T-helper 2 cell treated with Interferon-gamma antibody and Interleukin-4, amounts not matched to agents 5 μg/mL and 100 μg/mL, for 36 hours (primary cell): ENCODE measurements around the gene DMGDH.

Experiments
- DNase-seq: peaks from one replicate; pipeline ENCODE4 v3.0.0; 2021; ENCODE audit warnings: low spot score
- H3K27ac Mint-ChIP-seq: one replicate; pipeline ENCODE4 v1.8.0; 2021; ENCODE audit warnings: mild to moderate bottlenecking, mixed read lengths
- H3K27me3 Mint-ChIP-seq: one replicate; pipeline ENCODE4 v1.8.0; 2021; ENCODE audit warnings: low read depth, mixed read lengths
- H3K36me3 Mint-ChIP-seq: one replicate; pipeline ENCODE4 v1.8.0; 2021; ENCODE audit warnings: low read depth, mixed read lengths
- H3K4me1 Mint-ChIP-seq: one replicate; pipeline ENCODE4 v1.8.0; 2021; ENCODE audit warnings: low read depth, mixed read lengths
- H3K4me3 Mint-ChIP-seq: one replicate; pipeline ENCODE4 v1.8.0; 2022; ENCODE audit warnings: mild to moderate bottlenecking, moderate library complexity, mixed read lengths
- H3K9me3 Mint-ChIP-seq: one replicate; pipeline ENCODE4 v1.8.0; 2021; ENCODE audit warnings: mixed read lengths

Gene DMGDH

DNA sequence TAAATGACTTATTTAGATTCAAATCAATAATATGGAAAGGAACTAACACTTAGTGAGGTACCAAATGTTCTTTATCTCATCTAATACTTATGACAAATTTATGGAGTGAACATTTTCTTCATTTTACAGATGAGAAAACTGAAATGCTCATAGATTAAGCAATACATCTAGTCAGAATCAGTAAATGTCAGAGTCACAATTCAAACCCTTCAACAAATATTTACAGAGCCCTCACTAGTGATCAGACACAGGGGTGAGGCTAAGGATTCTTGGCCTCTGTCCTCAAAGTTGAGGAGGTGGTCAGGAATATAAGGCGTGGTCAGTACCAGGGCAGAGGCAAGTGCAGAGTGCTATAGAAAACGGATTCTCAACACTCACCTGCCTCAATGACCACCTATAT is 54.8 kb downstream of the DMGDH start:
- Mint-ChIP-seq H3K9me3 (no peaks in the 10 kb centered on the region), H3K27ac (no peak overlapping the region), H3K4me1 (no peaks in the 10 kb centered on the region), H3K27me3 (peaks cover 58% of the 10 kb centered on the region), H3K4me3 (no peak overlapping the region), H3K36me3 (no peaks in the 10 kb centered on the region)
- no peak for DNase-seq

DNA sequence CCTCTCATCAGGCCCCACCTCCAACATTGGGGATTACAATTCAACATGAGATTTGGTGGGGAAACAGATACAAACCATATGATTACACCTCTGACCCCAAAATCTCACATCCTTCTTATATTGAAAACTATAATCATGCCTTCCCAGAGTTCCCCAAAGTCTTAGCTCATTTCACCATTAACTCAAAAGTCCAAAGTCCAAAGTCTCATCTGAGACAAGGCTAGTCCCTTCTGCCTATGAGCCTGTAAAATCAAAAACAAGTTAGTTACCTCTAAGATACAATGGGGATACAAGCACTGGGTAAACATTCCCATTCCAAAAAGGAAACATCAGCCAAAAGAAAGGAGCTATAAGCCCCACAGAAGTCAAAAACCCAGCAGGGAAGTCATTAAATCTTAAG is 57.6 kb downstream of the DMGDH start:
- H3K36me3 Mint-ChIP-seq, result no peaks in the 10 kb centered on the region
- H3K4me3 Mint-ChIP-seq, result no peak overlapping the region
- H3K9me3 Mint-ChIP-seq, result no peaks in the 10 kb centered on the region
- no peak for DNase-seq
- no peaks in the 10 kb centered on the region for H3K4me1 Mint-ChIP-seq
- H3K27ac Mint-ChIP-seq, result no peak overlapping the region
- peaks cover 45% of the 10 kb centered on the region for H3K27me3 Mint-ChIP-seq

DNA sequence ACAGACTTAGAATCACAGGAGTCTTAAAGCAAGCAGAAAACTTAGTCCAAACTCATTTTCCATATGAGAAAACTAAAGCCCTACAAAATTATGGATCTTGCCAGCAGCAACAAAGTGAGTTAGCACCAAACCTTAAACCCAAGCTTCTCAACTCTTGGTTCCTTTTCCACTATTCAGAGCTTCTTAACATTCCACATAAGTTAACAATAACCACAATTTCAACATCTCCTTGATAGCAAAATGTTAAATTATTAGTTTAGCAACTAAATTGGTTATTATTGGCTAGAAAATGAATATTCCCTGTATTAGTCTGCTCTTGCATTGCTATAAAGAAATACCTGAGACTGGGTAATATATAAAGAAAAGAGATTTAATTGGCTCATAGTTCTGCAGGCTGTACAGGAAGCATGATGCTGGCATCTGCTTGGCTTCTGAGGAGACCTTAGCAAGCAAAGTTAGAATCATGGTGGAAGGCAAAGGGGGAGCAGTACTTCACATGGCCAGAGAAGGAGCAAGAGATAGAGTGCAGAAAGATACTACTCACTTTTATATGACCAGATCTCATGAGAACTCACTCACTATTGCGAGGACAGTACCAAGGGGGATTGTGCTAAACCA is 58.1 kb downstream of the DMGDH start:
- Mint-ChIP-seq H3K4me3 (no peak overlapping the region), H3K9me3 (no peaks in the 10 kb centered on the region), H3K4me1 (no peaks in the 10 kb centered on the region), H3K27ac (no peak overlapping the region), H3K27me3 (peaks cover 47% of the 10 kb centered on the region), H3K36me3 (no peaks in the 10 kb centered on the region)
- no peak for DNase-seq

DNA sequence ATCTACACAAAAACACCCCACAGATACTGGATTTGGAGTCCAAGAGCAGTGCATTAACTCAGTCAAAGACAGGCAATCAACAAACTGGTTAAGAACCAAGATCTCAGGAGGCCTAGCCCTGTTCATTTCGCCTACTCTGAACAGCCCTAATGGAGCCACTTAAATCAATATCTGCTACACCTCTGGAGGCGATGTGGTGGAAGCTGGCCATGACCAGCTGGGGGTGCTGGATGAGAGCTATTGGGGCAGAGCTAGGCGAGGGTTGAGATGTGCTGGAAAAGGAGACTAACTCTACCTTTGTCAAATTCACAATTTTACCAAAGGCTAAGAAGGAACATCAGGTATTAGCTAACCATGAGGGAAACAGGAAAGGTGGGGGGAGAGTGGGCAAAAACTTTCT is 61.1 kb downstream of the DMGDH start:
- DNase-seq, result no peak
- Mint-ChIP-seq H3K27ac (no peak overlapping the region), H3K4me1 (no peaks in the 10 kb centered on the region), H3K36me3 (no peaks in the 10 kb centered on the region), H3K27me3 (peaks cover 55% of the 10 kb centered on the region), H3K9me3 (no peaks in the 10 kb centered on the region), H3K4me3 (no peak overlapping the region)

DNA sequence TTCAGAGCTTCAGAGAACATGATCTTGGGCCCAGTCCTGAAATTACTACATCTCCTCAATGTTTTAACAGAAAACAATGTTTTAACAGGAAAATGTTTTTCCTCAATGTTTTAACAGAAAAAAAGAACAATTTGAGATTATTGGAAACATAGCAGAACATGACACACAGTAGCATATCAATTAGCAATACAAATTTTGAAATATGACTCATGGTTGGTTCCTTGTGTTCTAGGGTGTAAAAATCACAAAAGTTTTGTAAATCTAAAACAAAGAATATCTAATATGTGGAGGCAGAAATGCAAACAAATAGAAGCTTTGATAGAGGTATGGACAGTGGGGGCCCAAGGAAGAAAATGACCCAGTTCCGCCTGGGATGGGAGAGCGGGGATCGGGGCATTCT is 61.6 kb downstream of the DMGDH start:
- Mint-ChIP-seq H3K4me3 (no peak overlapping the region), H3K27ac (no peak overlapping the region), H3K4me1 (no peaks in the 10 kb centered on the region), H3K27me3 (peaks cover 54% of the 10 kb centered on the region), H3K36me3 (no peaks in the 10 kb centered on the region), H3K9me3 (no peaks in the 10 kb centered on the region)
- no peak for DNase-seq

DNA sequence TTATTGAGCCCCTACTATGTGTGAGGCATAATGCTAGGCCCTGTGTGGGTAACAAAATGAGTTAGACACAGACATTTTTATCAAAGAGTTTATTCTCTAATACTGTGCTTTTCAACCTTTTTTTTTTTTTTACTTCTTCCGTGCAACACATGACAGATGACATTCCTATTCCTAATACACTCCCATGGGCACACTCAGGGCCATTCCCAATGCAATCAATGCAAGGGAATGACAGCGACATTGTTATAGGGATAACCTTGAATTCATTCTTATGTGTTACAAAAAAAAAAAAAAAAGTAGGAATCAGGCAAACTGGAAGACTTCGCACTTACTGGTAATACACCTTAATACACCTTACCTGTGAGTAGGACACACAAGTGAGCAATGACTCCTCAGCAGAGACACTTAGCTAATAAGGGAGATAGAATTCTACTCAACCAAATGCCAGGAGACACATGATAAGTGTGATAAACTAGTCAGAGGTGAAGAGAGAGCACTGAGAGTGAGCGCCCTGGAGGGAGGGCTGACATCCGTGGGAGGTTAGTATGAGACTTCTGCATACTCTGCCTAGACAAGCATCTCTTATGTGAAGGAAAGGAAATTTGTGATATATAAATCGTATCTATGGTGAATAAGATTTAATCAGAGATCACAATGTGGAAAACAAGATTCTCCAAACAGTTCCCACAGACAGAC is 63.4 kb downstream of the DMGDH start:
- DNase-seq, result no peak
- Mint-ChIP-seq H3K4me1 (no peaks in the 10 kb centered on the region), H3K27ac (no peak overlapping the region), H3K4me3 (no peak overlapping the region), H3K27me3 (peaks cover 55% of the 10 kb centered on the region), H3K9me3 (no peaks in the 10 kb centered on the region), H3K36me3 (no peaks in the 10 kb centered on the region)

DNA sequence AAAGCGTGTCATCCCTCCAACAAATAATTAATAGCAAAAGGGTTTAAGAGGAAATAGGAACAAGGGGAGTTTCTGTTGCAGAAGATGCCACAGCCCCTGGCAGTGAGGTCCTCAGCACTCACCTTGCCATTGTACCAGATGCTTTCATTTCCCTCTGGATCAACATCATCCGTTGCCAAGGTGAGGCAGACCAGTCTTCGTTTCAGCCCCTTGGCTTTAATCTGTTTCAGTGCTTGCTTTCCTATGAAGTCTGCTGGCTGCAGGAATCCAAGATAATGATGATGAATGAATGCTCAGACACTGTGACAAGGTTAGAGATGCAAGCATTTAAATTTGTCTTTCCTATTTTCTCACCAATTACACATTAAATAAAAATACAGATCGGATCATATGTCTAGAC is 64.3 kb downstream of the DMGDH start:
- no peak overlapping the region for H3K27ac Mint-ChIP-seq
- no peak overlapping the region for H3K4me3 Mint-ChIP-seq
- DNase-seq, result no peak
- peaks cover 1% of the 10 kb centered on the region for H3K36me3 Mint-ChIP-seq
- H3K4me1 Mint-ChIP-seq, result no peaks in the 10 kb centered on the region
- peaks cover 50% of the 10 kb centered on the region for H3K27me3 Mint-ChIP-seq
- no peaks in the 10 kb centered on the region for H3K9me3 Mint-ChIP-seq

DNA sequence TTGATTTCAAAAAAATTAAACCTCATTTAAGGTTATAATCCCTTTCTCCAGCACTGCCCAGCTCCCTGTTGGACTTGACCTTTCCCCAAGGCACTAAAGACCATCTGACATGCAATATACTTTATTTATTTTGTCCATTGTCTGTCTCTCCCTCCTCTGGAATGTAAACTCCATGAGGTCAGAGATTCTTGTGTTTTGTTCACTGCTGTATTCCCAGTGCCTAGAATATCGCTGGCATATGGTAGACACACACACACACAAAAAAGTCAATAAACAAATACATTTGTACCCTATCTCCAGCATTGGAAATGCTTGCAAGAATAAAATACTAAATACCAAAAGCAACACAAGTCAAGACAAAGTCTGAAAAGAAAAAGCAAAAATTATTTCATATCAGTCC is 67.1 kb downstream of the DMGDH start:
- Mint-ChIP-seq H3K9me3 (no peaks in the 10 kb centered on the region), H3K27me3 (peaks cover 53% of the 10 kb centered on the region), H3K36me3 (peaks cover 1% of the 10 kb centered on the region), H3K27ac (no peak overlapping the region), H3K4me3 (no peak overlapping the region), H3K4me1 (no peaks in the 10 kb centered on the region)
- no peak for DNase-seq

DNA sequence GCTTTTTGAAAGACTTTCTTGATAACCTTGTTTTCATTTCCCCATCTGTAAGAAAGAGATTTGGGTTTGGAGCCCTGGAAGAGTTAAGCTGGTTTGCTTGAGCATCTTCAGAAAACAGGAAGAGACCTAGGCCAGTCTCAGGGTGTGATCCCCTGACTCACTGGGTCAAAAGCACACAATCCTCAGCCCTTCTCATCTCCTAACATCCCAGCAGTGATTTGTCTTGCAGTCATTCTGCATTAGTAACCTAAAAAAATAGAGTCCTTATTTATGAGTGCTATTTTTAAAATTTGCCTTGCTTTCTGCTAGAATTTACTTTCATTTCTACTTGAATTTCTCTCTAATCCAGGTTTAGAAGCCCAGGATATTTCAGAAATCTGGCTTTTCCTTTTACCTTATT is 68.0 kb downstream of the DMGDH start:
- H3K4me3 Mint-ChIP-seq, result no peak overlapping the region
- no peak for DNase-seq
- peaks cover 1% of the 10 kb centered on the region for H3K36me3 Mint-ChIP-seq
- peaks cover 50% of the 10 kb centered on the region for H3K27me3 Mint-ChIP-seq
- no peaks in the 10 kb centered on the region for H3K9me3 Mint-ChIP-seq
- H3K27ac Mint-ChIP-seq, result no peak overlapping the region
- H3K4me1 Mint-ChIP-seq, result no peaks in the 10 kb centered on the region

DNA sequence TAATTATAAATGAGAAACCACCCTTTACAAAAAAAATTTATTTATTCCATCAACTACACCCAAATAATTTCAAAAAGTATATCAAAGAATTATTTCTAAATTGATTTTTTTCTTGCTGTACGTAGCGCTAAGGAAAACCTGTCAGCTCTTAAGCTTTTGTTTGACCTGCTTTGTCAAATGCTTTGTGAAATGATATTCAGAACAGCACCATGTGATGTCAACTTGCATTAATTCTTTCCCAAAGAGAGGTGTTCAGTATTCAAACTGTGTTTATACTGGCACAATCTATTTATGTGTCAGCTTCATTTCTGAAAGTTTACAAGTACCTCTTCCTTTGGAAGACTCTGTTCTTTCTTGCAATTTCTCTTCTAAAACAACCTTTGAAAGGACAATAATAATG is 72.4 kb downstream of the DMGDH start:
- Mint-ChIP-seq H3K4me1 (peaks cover 15% of the 10 kb centered on the region), H3K4me3 (no peak overlapping the region), H3K27ac (no peak overlapping the region), H3K27me3 (peaks cover 27% of the 10 kb centered on the region), H3K36me3 (peaks cover 1% of the 10 kb centered on the region), H3K9me3 (peaks cover 8% of the 10 kb centered on the region)
- DNase-seq, result no peak

DNA sequence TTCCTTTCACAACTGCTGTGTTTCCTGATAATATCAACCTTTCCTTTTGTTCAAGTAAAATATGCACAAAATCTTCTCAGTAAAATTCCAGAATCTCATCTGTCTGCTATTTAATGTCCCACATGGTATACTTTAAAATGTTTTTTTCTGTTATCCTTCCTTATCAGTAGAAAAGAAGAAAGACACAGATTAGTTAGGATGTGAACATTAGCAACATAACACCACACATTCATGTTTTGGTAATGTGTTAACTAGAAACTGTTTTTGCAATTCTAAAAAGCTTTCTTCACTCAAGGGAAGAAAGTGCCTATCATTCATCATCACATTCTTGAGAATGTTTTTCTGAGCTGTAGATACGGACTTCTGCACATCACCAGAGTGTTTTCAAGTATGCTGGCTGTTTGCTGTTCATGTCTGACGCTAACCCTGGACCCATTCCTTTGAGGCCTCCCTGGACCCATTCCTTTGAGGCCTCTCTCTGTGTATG is 73.9 kb downstream of the DMGDH start:
- peaks cover 21% of the 10 kb centered on the region for H3K27me3 Mint-ChIP-seq
- no peak overlapping the region for H3K4me3 Mint-ChIP-seq
- H3K36me3 Mint-ChIP-seq, result no peaks in the 10 kb centered on the region
- H3K9me3 Mint-ChIP-seq, result peaks cover 8% of the 10 kb centered on the region
- H3K4me1 Mint-ChIP-seq, result peaks cover 17% of the 10 kb centered on the region
- H3K27ac Mint-ChIP-seq, result no peak overlapping the region
- DNase-seq, result no peak

DNA sequence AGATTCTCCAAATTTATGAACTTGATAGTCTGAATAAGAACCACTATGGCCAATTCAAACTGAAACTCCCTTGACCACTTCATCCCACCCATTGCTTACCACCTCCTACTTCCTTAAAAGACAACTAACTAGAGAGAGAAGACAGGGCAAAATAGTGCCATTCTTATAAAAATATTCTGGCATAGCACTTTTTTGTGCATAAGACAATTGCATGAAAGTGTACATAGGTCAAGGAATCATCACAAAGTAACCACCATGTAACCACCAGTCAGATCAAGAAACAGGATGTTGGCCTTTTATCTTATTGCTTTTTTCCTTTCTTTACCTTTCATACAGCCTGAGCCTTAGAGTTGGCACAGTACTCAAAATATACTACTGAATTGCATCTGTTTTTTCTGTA is 76.3 kb downstream of the DMGDH start:
- Mint-ChIP-seq H3K27ac (no peak overlapping the region), H3K4me3 (no peak overlapping the region), H3K4me1 (peaks cover 17% of the 10 kb centered on the region), H3K27me3 (peaks cover 9% of the 10 kb centered on the region), H3K36me3 (no peaks in the 10 kb centered on the region), H3K9me3 (peaks cover 8% of the 10 kb centered on the region)
- no peak for DNase-seq

DNA sequence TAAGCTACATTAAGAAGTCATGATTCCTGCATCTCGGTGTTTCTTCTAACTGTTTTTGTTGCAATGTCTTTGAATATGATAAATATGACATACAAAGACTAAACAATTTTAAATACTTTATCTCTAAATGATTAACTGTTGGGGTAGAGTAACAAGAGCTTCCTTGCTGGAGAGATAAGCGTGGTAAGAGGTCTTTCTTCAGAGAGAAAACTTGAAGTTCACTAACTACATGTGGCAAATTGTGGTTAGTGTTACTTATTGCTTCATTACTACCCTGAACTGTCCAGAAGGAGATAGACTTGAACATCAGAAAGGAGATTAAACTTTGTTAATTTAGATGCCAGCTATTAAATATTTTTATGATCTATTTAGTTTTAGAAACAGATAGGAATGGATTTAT is 77.3 kb downstream of the DMGDH start:
- Mint-ChIP-seq H3K27ac (no peak overlapping the region), H3K4me3 (no peak overlapping the region), H3K9me3 (peaks cover 8% of the 10 kb centered on the region), H3K27me3 (peaks cover 4% of the 10 kb centered on the region), H3K4me1 (peaks cover 17% of the 10 kb centered on the region), H3K36me3 (no peaks in the 10 kb centered on the region)
- DNase-seq, result no peak

DNA sequence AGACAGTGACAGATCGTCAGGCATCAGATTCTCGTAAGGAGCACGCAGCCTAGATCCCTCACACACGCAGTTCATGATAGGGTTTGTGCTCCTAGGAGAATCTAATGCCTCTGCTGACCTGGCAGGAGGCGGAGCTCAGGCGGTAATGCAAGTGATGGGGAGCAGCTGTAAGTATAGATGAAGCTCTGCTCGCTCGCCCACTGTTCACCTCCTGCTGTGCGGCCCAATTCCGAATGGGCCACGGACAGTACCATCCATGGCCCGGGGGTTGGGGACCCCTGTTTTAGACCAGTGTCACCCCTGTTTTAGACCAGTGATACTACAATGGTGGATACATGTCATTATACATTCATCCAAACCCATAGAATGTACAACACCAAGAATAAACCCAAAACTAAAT is 80.4 kb downstream of the DMGDH start:
- Mint-ChIP-seq H3K36me3 (peaks cover 1% of the 10 kb centered on the region), H3K27me3 (no peaks in the 10 kb centered on the region), H3K9me3 (no peaks in the 10 kb centered on the region), H3K4me1 (peaks cover 27% of the 10 kb centered on the region), H3K4me3 (no peak overlapping the region), H3K27ac (no peak overlapping the region)
- no peak for DNase-seq
